ES-I3 (cell line): Measurements from ENCODE around the gene ITM2C.

ENCODE experiments used
- H3K36me3 ChIP-seq: 2 replicates; pipeline ENCODE4 v1.6.1; 2013; ENCODE audit warnings: mild to moderate bottlenecking, low read length, control low read depth, moderate library complexity; ENCODE audit not compliant: insufficient read depth
- H3K4me1 ChIP-seq: 2 replicates; pipeline ENCODE4 v1.6.1; 2013; ENCODE audit warnings: mild to moderate bottlenecking, control low read depth, low read length; ENCODE audit not compliant: insufficient read depth
- H3K9ac ChIP-seq: 2 replicates; pipeline ENCODE4 v1.6.1; 2013; ENCODE audit warnings: low read depth, mild to moderate bottlenecking, low read length, moderate library complexity
- H3K9me3 ChIP-seq: 2 replicates; pipeline ENCODE4 v1.6.1; 2013; ENCODE audit warnings: mild to moderate bottlenecking, low read length, moderate library complexity; ENCODE audit not compliant: control insufficient read depth, insufficient read depth

The ITM2C gene, protein sequence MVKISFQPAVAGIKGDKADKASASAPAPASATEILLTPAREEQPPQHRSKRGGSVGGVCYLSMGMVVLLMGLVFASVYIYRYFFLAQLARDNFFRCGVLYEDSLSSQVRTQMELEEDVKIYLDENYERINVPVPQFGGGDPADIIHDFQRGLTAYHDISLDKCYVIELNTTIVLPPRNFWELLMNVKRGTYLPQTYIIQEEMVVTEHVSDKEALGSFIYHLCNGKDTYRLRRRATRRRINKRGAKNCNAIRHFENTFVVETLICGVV

DNA sequence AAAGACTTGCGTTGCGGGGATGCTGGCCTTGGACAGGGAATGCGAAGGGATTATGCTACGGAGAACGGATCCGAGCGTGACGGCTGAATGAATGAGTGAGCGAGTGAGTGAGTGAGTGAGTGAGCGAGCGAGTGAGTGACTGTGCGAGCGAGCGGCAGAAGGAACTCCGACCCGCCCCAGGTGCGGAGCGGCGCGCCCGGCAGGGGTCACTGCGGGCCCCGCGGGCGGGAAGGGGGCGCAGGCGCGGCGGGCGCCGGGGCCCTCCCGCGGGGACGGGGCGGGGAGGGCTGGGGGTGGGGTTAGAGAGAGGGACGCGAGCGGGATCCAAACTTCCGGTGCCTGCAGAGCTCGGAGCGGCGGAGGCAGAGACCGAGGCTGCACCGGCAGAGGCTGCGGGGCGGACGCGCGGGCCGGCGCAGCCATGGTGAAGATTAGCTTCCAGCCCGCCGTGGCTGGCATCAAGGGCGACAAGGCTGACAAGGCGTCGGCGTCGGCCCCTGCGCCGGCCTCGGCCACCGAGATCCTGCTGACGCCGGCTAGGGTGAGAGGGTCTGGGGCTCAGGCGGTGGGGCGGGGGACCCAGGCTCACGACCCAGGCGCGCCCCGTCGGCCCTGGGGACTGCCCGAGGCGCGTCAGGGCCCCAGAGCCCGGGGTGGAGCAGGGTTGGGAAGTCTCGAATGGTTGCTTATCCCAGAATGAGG, at the start of gene ITM2C:
Gene ITM2C (plus strand): TSS at position 338 of the 702 bp plus-strand sequence. CDS start 84 bp downstream, at position 422.
- Histone ChIP-seq H3K9ac (peak within 1 kb of the TSS; percentile 88), H3K36me3 (no peaks in the 10 kb centered on the region), H3K4me1 (peaks cover 43% of the 10 kb centered on the region), H3K9me3 (no peaks in the 10 kb centered on the region)

DNA sequence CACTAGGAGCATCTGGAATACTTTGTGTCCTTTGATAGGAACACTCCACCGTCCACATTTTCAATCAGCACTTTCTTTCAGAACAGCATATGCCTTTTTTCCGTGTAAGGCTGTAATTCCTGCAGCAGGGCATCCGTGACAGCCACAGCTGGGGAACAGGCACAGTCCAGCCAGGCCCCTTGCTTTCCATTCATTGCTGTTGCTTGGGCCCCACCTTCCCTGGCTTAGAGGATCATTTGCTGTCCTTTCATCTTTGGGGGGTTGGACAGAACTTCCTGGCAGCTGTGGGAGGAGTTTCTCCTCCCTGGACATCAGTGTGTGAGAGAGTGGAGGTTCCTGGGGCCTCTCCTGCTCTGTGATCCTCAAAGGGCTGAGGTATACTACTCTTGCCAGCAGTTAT, 49.7 kb upstream of the ITM2C start:
- H3K9ac ChIP-seq, result no peak overlapping the region
- H3K9me3 ChIP-seq, result no peaks in the 10 kb centered on the region
- H3K4me1 ChIP-seq, result no peaks in the 10 kb centered on the region
- peaks cover 21% of the 10 kb centered on the region for H3K36me3 ChIP-seq

DNA sequence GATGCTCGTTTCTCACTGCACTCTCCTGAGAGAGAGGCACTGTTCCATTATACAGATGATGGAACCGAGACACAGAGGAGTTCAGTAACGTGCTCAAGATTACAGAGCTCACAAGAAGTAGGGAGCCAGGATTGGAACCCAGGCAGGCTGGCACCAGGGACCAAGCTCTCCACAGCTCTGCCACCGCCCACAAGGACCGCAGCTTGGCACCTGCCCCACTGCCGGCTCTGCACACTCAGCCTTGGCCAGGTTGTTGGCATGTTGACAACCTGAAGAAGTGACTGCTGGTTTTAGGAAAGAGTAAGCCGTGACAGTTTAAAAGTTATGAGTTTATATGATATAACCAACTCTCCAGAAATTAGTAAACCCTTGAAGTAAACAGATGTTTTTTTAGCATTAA, 48.0 kb upstream of the ITM2C start:
- Histone ChIP-seq H3K9ac (no peak overlapping the region), H3K9me3 (no peaks in the 10 kb centered on the region), H3K4me1 (no peaks in the 10 kb centered on the region), H3K36me3 (peaks cover 11% of the 10 kb centered on the region)

DNA sequence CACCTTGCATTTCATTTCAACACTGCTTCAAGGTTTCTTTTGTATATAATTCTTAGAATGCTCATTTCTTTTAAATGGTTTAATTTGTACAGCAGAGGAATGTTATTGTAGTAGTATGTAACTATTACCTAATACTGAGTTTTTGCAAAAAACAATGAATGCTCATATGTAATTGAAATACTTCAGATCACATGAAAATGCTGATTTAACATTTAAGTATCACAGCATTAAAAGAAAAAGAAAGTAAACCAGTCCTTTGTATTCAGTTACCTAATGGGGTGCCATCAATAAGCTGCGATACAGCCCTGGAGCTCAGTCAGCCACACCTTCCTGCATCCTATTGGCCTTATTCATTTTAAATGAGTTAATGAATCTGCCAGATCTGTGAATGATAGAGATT, 45.3 kb upstream of the ITM2C start:
- Histone ChIP-seq H3K4me1 (no peaks in the 10 kb centered on the region), H3K9ac (no peak overlapping the region), H3K9me3 (no peaks in the 10 kb centered on the region), H3K36me3 (peaks cover 11% of the 10 kb centered on the region)

DNA sequence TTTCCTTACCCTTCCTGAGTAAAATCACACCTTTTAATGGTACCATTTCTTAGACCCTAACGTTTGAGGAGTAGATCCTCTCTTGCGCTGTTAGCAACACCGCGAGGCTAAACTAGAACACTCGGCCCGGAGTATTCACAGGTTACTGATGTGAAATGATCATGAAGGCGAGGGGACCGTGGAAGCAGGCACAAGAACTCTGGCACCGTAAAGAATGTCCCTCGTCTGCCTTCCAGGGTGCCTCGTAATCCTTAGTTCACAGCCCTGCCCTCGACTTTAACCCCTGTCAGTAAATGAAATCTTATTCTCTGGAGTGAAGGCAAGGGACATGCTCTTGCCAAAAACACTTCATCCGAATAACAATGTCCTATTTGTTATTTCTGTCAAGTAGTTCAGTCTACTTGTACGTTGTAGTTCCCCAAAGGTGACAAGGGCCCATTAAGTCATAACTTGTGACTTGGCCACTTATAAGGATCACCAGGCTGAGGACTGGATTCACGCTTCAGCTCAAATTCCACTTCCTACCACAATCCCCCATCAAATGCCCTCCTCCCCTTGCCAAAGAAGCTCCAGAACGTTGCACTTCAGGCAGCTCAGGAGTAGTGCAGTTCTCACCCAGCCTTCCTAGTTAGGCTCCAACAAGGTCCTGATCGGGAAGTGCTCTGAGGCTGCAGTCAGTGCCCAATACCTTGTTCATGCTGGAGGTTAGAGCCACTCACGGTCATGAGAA, 43.3 kb upstream of the ITM2C start:
- H3K4me1 ChIP-seq, result no peaks in the 10 kb centered on the region
- H3K36me3 ChIP-seq, result peaks cover 11% of the 10 kb centered on the region
- no peak overlapping the region for H3K9ac ChIP-seq

DNA sequence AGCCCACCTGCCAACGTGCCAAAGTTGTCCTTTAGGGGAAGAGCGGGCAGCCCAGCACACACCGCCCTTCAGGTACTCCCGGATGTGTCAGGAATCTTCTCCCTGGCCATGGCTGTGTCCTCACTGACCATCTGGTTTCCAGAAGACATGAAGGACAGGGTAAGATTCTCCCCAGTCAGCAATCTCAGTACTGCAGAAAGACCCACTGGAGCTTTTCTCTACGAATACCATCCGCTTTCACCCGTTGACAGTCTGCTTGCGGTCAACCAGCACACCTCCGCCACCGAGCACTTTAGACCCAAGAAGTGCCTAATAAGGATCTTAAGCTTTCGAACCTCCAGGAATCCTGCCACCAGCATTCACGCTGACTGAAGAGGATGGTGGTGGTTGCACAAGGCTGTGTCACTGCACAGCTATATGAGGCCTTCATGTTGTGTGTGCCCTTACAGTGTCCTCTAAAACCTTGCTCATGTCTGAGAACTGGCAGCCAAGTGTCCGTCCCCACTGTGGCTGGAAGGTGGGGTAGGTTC, 42.7 kb upstream of the ITM2C start:
- H3K4me1 ChIP-seq, result no peaks in the 10 kb centered on the region

More for the DNA sequence above, 43.3 kb upstream of the ITM2C start:
- H3K9me3 ChIP-seq, result no peaks in the 10 kb centered on the region

DNA sequence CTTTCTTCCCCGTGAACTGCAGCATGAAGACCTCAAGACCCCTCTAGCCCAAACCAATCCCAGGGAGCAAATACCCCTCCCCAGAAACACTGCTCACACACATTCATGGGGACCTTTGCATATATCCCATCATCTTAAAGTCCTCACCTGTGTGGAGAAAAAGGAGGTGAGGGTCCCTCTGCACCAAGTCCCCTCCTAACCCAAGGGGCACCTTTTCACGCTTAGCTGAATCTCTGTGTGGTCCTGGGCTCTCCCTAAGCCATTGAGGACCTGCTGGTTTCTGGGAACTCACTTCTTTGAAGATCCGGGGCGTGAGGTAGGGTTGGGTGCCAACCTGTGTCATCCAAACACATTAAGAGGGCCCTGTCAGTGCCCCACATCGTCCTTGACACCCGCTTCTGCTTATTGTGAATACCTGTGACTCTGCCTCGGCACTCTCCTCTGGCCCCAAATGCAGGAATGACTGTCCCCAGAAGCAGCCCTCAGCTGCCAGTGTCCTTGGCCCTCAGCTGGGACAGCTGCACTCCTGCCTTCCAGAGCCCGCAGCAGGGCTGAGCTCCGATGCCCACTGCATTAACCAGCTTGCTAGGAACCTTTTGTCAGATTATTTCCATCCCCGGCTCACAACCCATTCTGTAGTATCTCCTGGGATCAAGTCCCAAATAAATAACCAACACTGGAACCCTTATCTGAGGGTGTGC, 41.3 kb upstream of the ITM2C start:
- H3K9ac ChIP-seq, result no peak overlapping the region
- H3K4me1 ChIP-seq, result no peaks in the 10 kb centered on the region
- no peaks in the 10 kb centered on the region for H3K9me3 ChIP-seq
- H3K36me3 ChIP-seq, result 0 out of 2 replicates have a peak, but pooled peaks cover 6% of the 10 kb centered on the region

More for the DNA sequence above, 42.7 kb upstream of the ITM2C start:
- H3K36me3 ChIP-seq, result peaks cover 11% of the 10 kb centered on the region
- no peaks in the 10 kb centered on the region for H3K9me3 ChIP-seq
- no peak overlapping the region for H3K9ac ChIP-seq

DNA sequence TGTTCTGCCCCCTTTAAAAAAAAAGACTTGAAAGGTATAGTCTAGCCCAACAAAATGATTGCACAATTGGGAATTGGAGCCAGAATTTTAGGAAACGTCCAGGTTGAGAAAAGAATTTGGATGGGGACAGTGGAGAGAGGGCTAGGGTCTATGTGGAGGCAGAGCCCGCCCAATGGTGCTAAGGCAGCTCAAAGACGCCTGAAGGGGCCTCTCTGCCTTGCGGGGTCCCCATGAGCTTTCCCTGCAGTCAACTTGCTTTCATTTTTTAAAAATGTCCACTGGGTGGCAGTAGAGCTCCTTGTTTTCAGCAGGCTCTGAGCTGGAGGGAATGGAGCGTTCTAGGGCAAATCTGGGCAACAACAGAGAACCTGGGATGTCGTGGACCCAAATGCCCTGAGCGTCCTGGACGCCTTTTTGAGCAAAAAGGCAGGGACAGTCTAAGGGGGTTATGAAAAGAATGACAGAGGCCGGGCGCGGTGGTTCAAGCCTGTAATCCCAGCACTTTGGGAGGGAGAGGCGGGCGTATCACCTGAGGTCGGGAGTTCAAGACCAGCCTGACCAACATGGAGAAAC, 40.2 kb upstream of the ITM2C start:
- H3K36me3 ChIP-seq, result no peaks in the 10 kb centered on the region
- H3K4me1 ChIP-seq, result no peaks in the 10 kb centered on the region
- no peaks in the 10 kb centered on the region for H3K9me3 ChIP-seq
- no peak overlapping the region for H3K9ac ChIP-seq

DNA sequence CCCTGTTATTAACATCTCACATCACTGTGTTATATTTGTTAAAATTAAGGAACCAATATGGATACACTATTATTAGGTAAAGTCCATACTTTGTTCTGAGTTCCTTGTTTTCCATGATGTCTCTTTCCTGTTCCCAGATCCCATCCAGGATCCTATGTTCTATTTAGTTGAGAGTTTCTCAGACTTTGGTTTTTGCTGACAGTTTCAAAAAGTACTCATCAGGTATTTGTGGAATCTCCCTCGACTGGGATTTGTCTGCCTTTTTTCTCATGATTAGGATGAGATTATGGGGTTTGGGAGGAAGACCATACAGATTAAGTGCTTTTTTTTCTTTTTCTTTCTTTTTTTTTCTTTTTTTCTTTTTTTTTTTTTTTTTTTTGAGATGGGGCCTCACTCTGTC, 39.4 kb upstream of the ITM2C start:
- H3K9me3 ChIP-seq, result no peaks in the 10 kb centered on the region
- H3K36me3 ChIP-seq, result no peaks in the 10 kb centered on the region
- H3K4me1 ChIP-seq, result no peaks in the 10 kb centered on the region
- no peak overlapping the region for H3K9ac ChIP-seq

DNA sequence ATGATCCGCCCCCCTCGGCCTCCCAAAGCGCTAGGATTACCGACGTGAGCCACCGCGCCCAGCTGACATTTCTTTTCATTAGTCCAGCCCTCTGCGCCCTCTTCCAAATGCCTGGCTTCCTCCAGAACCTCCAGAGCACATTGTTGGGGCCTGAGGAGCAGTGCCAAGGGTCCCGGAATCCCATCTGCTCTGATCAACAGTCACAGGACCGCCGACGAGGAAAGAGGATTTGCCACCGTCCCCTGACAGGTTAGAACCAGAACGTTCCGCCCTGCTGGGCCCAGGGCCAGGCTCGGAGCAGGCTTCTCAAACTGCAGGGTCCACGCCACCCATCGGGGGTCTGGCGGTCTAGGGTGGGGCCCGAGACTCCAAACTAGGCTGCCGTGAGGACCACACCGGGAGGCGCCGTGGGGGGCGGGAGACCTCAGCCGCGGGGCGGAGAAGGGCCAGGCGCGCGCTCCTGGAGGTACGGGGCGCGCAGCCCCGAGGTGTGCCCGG, 36.9 kb upstream of the ITM2C start:
- H3K9me3 ChIP-seq, result no peaks in the 10 kb centered on the region
- H3K9ac ChIP-seq, result no peak overlapping the region
- H3K4me1 ChIP-seq, result no peaks in the 10 kb centered on the region
- H3K36me3 ChIP-seq, result no peaks in the 10 kb centered on the region

DNA sequence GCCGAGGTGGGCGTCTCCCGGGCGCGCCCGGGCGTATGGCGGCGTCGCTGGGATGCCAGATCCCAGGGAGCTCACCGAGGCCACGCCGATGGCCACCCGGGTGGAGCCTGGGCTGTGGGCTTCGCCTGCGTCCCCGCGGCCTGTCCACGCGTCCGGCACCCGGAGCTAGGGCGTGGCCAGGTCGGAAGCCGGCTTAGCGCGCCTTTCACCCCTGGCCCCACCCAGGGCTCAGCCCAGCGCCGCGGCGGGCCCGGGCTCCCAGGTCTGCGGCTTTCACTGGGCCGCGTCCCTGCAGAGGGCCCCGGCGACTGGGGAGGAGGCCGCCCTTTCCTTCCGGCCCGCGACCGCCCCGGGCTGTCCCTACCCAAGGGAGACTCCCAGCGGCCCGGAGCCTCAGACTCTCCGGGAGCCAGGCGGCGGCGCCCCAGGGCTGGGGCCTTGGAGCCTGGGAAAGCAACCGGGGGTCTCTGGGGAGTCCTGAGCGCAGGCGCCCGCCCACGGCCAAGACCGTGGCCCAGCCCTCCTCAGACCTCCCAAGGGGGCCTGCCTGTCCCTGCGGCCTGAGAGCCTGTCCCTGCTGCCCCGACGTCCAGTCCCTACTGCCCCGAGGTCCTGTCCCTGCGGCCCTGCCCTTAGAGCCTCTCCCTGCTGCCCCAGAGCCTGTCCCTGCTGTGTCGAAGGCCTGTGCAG, 36.3 kb upstream of the ITM2C start:
- Histone ChIP-seq H3K36me3 (no peaks in the 10 kb centered on the region), H3K9me3 (no peaks in the 10 kb centered on the region), H3K4me1 (no peaks in the 10 kb centered on the region), H3K9ac (no peak overlapping the region)

DNA sequence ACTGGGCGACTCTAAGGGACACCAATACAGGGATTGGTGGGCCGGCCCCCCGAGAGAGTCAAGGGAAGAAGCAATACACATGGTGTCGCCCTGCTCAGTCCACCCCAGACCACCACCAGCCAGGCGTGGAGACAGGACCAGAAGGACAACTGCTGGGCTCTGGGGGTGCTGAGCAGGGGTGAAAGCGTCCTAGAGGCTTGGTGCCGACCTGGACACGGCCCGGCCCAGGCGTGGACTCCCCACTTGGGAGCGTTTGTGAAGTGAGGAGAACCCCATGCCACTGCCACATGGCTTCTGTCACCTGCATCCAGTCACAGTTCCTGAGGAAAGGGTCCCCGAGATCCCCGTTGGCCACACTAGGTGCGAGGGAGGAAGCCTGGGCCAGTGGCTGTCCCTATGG, 35.4 kb upstream of the ITM2C start:
- Histone ChIP-seq H3K9ac (no peak overlapping the region), H3K36me3 (no peaks in the 10 kb centered on the region), H3K4me1 (no peaks in the 10 kb centered on the region), H3K9me3 (no peaks in the 10 kb centered on the region)

DNA sequence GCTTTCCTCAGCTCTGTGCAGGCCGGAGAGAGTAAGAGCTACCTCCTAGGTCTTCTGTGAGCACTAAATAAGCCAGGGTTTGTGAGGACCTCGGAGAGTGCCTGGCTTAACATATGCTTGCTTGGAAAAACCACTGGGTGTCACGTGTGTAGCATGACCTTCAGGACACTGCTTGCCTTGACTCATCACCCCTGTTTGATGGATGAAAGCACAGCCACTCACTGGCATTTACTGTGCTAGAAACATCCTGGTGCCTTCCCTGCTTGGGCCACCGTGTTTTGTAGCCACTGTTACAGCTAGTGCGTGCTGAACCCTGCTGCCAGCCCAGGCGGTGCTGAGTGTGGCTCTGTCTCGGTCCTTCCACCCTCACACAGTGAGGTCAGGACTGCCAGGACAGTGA, 34.8 kb upstream of the ITM2C start:
- no peaks in the 10 kb centered on the region for H3K9me3 ChIP-seq
- H3K4me1 ChIP-seq, result no peaks in the 10 kb centered on the region
- no peak overlapping the region for H3K9ac ChIP-seq
- no peaks in the 10 kb centered on the region for H3K36me3 ChIP-seq
